Measurements from ENCODE around the gene RSAD2. TPM values are rescaled to one million over a fixed set of nuclear protein-coding genes. Genes with fewer than 3 reads are reported as not detected.

The RSAD2 gene
- total and polyA plus RNA-seq, 2 donors (not counting 3 experiments of a cell fraction or from before 2014, with no cell fraction given) = 0.03 to 0.18 TPM

- TF ChIP-seq GATA2 (IDR thresholded peaks at IDR 0.05; ENCODE audit: insufficient read depth, insufficient read length, low read depth, low read length) = no peak
- H2AFZ ChIP-seq (ENCODE audit: low read depth, low read length) = no peak overlapping the region
- FAIRE-seq (no peak), DNase-seq (ENCODE audit: low read depth, low spot score) (no peak)
- intact Hi-C loops (cut with micrococcal nuclease) = no loop called here
- no TSS peak for BruUV-seq (replicated peaks)
- POLR2A ChIA-PET = no interaction called here
- no peaks in the 10 kb centered on the region for H3K4me1 ChIP-seq (ENCODE audit: control insufficient read depth, extremely low read depth, insufficient read depth, low read length)
- no peak overlapping the region for H3K4me2 ChIP-seq (ENCODE audit: insufficient read depth, low read length)
- CTCF ChIA-PET = no interaction called here
- no peaks in the 10 kb centered on the region for H3K79me2 ChIP-seq (ENCODE audit: control insufficient read depth, insufficient read depth, low read length)
- peaks cover 2 to 10% of the 10 kb centered on the region in 2 experiments for H3K27me3 ChIP-seq (ENCODE audit: control insufficient read depth in 2 of 2, insufficient read depth in 2 of 2, low read length in 2 of 2)
- H3K36me3 ChIP-seq (ENCODE audit: control insufficient read depth in 2 of 2, extremely low read depth in 1 of 2, insufficient read depth in 2 of 2, low read length in 2 of 2) = no peaks in the 10 kb centered on the region
- H3K9me1 ChIP-seq (replicated peaks; ENCODE audit: control insufficient read depth, extremely low read depth, insufficient read depth, low read length) = no peaks in the 10 kb centered on the region
- dilution Hi-C loops (cut with MboI; ENCODE audit: extremely low pct_ligation_motif_present, low sequenced_read_pairs) = no loop called here
- no peaks in the 10 kb centered on the region for H4K20me1 ChIP-seq (replicated peaks; ENCODE audit: control insufficient read depth, extremely low read depth, insufficient read depth, low read length)
- H3K9me3 ChIP-seq (replicated peaks; ENCODE audit: control insufficient read depth, insufficient read depth, low read length) = no peaks in the 10 kb centered on the region
- no peak overlapping the region for H3K9ac ChIP-seq (replicated peaks; ENCODE audit: extremely low read depth, insufficient read depth, low read length)
- H3K27ac ChIP-seq (ENCODE audit: insufficient read depth, low read depth, low read length) = no peak overlapping the region
- no peak overlapping the region for H3K4me3 ChIP-seq (replicated peaks in 1 of 3; ENCODE audit: insufficient read depth in 1 of 3, low read depth in 1 of 3, low read length in 3 of 3)
Observed at GRCh38 chr2:6880200-6880733, 2.7 kb downstream of the RSAD2 start.

- no TSS peak for BruUV-seq (replicated peaks)
Observed at GRCh38 chr2:6881046-6881445, 3.5 kb downstream of the RSAD2 start.

More at GRCh38 chr2:6881046-6881445, 3.5 kb downstream of the RSAD2 start:
- intact Hi-C loops (cut with micrococcal nuclease) (no loop called here), dilution Hi-C loops (cut with MboI; ENCODE audit: extremely low pct_ligation_motif_present, low sequenced_read_pairs) (no loop called here)
- peaks cover 2 to 8% of the 10 kb centered on the region in 2 experiments for H3K27me3 ChIP-seq (ENCODE audit: control insufficient read depth in 2 of 2, insufficient read depth in 2 of 2, low read length in 2 of 2)
- no peaks in the 10 kb centered on the region for H4K20me1 ChIP-seq (replicated peaks; ENCODE audit: control insufficient read depth, extremely low read depth, insufficient read depth, low read length)
- H3K9me3 ChIP-seq (replicated peaks; ENCODE audit: control insufficient read depth, insufficient read depth, low read length) = no peaks in the 10 kb centered on the region
- no peak for FAIRE-seq
- no peaks in the 10 kb centered on the region for H3K4me1 ChIP-seq (ENCODE audit: control insufficient read depth, extremely low read depth, insufficient read depth, low read length)
- H3K79me2 ChIP-seq (ENCODE audit: control insufficient read depth, insufficient read depth, low read length) = no peaks in the 10 kb centered on the region
- no peaks in the 10 kb centered on the region for H3K36me3 ChIP-seq (ENCODE audit: control insufficient read depth in 2 of 2, extremely low read depth in 1 of 2, insufficient read depth in 2 of 2, low read length in 2 of 2)
- ChIA-PET CTCF (no interaction called here), POLR2A (no interaction called here)
- no peaks in the 10 kb centered on the region for H3K9me1 ChIP-seq (replicated peaks; ENCODE audit: control insufficient read depth, extremely low read depth, insufficient read depth, low read length)
- TF ChIP-seq POLR2AphosphoS5 (IDR thresholded peaks at IDR 0.05; ENCODE audit: insufficient read depth, low read depth, low read length) = no peak
- TF ChIP-seq JUN (IDR thresholded peaks at IDR 0.05; ENCODE audit: borderline replicate concordance, insufficient read depth, insufficient read length, low read depth) = no peak
- TF ChIP-seq MAX (IDR thresholded peaks at IDR 0.05; ENCODE audit: insufficient read depth, insufficient read length) = no peak
- no peak for TF ChIP-seq GATA2 (IDR thresholded peaks at IDR 0.05; ENCODE audit: insufficient read depth, insufficient read length, low read depth, low read length)
- TF ChIP-seq EZH2 (IDR thresholded peaks at IDR 0.05; ENCODE audit: borderline replicate concordance, low read depth, low read length, severe bottlenecking) = no peak
- TF ChIP-seq CTCF (IDR thresholded peaks at IDR 0.05; ENCODE audit: extremely low read depth in 1 of 2, insufficient read depth in 1 of 2, low read depth in 1 of 2, low read length in 2 of 2) = no peak
- TF ChIP-seq FOS (IDR thresholded peaks at IDR 0.05; ENCODE audit: borderline replicate concordance, insufficient read depth, low read length) = no peak
- no peak for TF ChIP-seq POLR2A (IDR thresholded peaks at IDR 0.05; ENCODE audit: low read depth, low read length)
- no peak for TF ChIP-seq MYC (IDR thresholded peaks at IDR 0.05; ENCODE audit: low read depth, low read length)
- no peak overlapping the region for H2AFZ ChIP-seq (ENCODE audit: low read depth, low read length)
- no peak overlapping the region for H3K27ac ChIP-seq (ENCODE audit: insufficient read depth, low read depth, low read length)
- H3K4me2 ChIP-seq (ENCODE audit: insufficient read depth, low read length) = no peak overlapping the region
- no peak overlapping the region for H3K9ac ChIP-seq (replicated peaks; ENCODE audit: extremely low read depth, insufficient read depth, low read length)
- no peak for DNase-seq (ENCODE audit: low read depth, low spot score)
- no peak overlapping the region for H3K4me3 ChIP-seq (replicated peaks in 1 of 3; ENCODE audit: insufficient read depth in 1 of 3, low read depth in 1 of 3, low read length in 3 of 3)
